ENCODE data around the gene MYL10. TPM values are rescaled to one million over a fixed set of nuclear protein-coding genes. Genes with fewer than 3 reads are reported as not detected.

MYL10 gene
- total and polyA plus RNA-seq, 2 of the 13 experiments (the other 11 are each of a cell fraction or from before 2014, with no cell fraction given) = not detected

DNA sequence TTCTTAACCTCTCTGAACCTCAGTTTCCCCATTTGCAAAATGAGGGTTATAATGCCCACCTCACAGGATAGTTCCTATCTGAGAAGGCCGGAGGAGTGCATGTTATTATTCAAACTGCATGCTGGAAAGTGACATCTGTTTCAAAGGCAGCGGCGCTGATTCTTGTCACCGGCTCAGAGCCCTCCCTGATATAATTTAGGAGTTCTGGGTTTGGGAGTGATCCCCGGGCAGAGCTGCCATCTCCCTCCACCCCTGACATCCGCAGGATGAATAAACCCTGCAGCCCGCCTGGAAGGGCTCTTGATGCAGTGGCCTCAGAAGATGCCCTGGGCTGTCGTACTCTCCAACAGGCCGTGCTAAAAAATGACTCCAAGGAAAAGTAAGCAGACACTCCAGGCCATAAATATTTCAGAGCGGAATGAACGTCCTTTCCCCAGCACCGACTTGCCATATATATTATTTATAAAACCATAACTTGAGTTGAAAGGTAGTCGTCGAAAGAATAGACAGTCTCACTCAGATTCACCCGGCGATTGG lies 47.0 kb upstream of the MYL10 start (continued):
- TF ChIP-seq, protein P1, sequence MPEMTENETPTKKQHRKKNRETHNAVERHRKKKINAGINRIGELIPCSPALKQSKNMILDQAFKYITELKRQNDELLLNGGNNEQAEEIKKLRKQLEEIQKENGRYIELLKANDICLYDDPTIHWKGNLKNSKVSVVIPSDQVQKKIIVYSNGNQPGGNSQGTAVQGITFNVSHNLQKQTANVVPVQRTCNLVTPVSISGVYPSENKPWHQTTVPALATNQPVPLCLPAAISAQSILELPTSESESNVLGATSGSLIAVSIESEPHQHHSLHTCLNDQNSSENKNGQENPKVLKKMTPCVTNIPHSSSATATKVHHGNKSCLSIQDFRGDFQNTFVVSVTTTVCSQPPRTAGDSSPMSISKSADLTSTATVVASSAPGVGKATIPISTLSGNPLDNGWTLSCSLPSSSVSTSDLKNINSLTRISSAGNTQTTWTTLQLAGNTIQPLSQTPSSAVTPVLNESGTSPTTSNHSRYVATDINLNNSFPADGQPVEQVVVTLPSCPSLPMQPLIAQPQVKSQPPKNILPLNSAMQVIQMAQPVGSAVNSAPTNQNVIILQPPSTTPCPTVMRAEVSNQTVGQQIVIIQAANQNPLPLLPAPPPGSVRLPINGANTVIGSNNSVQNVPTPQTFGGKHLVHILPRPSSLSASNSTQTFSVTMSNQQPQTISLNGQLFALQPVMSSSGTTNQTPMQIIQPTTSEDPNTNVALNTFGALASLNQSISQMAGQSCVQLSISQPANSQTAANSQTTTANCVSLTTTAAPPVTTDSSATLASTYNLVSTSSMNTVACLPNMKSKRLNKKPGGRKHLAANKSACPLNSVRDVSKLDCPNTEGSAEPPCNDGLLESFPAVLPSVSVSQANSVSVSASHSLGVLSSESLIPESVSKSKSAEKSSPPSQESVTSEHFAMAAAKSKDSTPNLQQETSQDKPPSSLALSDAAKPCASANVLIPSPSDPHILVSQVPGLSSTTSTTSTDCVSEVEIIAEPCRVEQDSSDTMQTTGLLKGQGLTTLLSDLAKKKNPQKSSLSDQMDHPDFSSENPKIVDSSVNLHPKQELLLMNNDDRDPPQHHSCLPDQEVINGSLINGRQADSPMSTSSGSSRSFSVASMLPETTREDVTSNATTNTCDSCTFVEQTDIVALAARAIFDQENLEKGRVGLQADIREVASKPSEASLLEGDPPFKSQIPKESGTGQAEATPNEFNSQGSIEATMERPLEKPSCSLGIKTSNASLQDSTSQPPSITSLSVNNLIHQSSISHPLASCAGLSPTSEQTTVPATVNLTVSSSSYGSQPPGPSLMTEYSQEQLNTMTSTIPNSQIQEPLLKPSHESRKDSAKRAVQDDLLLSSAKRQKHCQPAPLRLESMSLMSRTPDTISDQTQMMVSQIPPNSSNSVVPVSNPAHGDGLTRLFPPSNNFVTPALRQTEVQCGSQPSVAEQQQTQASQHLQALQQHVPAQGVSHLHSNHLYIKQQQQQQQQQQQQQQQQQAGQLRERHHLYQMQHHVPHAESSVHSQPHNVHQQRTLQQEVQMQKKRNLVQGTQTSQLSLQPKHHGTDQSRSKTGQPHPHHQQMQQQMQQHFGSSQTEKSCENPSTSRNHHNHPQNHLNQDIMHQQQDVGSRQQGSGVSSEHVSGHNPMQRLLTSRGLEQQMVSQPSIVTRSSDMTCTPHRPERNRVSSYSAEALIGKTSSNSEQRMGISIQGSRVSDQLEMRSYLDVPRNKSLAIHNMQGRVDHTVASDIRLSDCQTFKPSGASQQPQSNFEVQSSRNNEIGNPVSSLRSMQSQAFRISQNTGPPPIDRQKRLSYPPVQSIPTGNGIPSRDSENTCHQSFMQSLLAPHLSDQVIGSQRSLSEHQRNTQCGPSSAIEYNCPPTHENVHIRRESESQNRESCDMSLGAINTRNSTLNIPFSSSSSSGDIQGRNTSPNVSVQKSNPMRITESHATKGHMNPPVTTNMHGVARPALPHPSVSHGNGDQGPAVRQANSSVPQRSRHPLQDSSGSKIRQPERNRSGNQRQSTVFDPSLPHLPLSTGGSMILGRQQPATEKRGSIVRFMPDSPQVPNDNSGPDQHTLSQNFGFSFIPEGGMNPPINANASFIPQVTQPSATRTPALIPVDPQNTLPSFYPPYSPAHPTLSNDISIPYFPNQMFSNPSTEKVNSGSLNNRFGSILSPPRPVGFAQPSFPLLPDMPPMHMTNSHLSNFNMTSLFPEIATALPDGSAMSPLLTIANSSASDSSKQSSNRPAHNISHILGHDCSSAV (CRISPR knock-in tag; IDR thresholded peaks at IDR 0.05; ENCODE audit: borderline replicate concordance) = no peak
- TF ChIP-seq ZNF737 (CRISPR knock-in tag; IDR thresholded peaks at IDR 0.05; ENCODE audit: borderline replicate concordance) (no peak), ZNF138 (CRISPR knock-in tag; IDR thresholded peaks at IDR 0.05; ENCODE audit: low read depth) (no peak)

DNA sequence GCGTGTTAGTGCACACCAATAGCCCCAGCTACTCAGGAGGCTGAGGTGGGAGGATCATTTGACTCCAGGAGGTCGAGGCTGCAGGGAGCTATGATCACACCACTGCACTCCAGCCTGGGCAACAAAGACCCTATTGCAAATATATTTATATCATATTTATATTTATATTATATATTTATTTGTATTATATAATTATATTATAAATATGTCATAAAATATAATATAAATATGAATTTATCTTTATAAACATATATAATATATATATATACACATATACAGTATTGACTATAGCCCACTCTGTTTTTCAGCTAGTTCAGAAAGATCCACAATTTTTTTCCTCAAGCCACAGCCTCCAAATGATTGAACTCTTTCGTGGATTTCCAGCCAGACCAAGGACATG lies 45.3 kb upstream of the MYL10 start:
- H2AFZ ChIP-seq (ENCODE audit: low read length) = no peak overlapping the region
- no peak for DNase-seq (ENCODE audit: low spot score)
- intact Hi-C loops (cut with micrococcal nuclease; ENCODE audit: unreplicated experiment) (no loop called here), in situ Hi-C loops (cut with HindIII; ENCODE audit: extremely low pct_ligation_motif_present, low pct_unique_long_range_greater_than_20kb) (no loop called here)
- 36% methylated on average over 3 of the region's 3 CpGs for WGBS (ENCODE audit: low lambda C conversion rate)
- ATAC-seq = no peak
- H4K20me1 ChIP-seq (ENCODE audit: insufficient read depth, low read length) = no peaks in the 10 kb centered on the region
- BruUV-seq (replicated peaks) = no TSS peak
- H3K79me2 ChIP-seq (ENCODE audit: insufficient read depth, low read length) = no peaks in the 10 kb centered on the region
- no peak for FAIRE-seq
- H3K27me3 ChIP-seq (ENCODE audit: control insufficient read depth in 1 of 2, insufficient read depth in 2 of 2, low read length in 2 of 2) = no peaks in the 10 kb centered on the region; a peak in 1 of 5 replicates
- no peaks in the 10 kb centered on the region for H3K4me1 ChIP-seq (ENCODE audit: insufficient read depth, low read length)
- ChIA-PET CTCF (ENCODE audit: low intra/inter-chr PET ratio, low total read pairs) (no interaction called here), POLR2A (no interaction called here)
- no peaks in the 10 kb centered on the region for H3K9me3 ChIP-seq (ENCODE audit: low read length)
- no peak overlapping the region for H3K4me3 ChIP-seq (replicated peaks in 1 of 3; ENCODE audit: insufficient read depth in 1 of 3, low read depth in 2 of 3, low read length in 3 of 3)
- H3K36me3 ChIP-seq (replicated peaks in 1 of 2; ENCODE audit: control insufficient read depth in 1 of 2, insufficient read depth in 2 of 2, low read length in 2 of 2) = no peaks in the 10 kb centered on the region
- no peak overlapping the region for H3K4me2 ChIP-seq (ENCODE audit: low read depth, low read length)
- H3K27ac ChIP-seq (ENCODE audit: extremely low read length, insufficient read depth, low read length) = no peak overlapping the region
- no peak overlapping the region for H3K9ac ChIP-seq (ENCODE audit: insufficient read depth, low read depth, low read length)
- no peak for TF ChIP-seq FOXK2 (IDR thresholded peaks at IDR 0.05)
- TF ChIP-seq TSC22D2 (CRISPR knock-in tag; IDR thresholded peaks at IDR 0.05; ENCODE audit: borderline replicate concordance) = no peak
- TF ChIP-seq, protein P2, sequence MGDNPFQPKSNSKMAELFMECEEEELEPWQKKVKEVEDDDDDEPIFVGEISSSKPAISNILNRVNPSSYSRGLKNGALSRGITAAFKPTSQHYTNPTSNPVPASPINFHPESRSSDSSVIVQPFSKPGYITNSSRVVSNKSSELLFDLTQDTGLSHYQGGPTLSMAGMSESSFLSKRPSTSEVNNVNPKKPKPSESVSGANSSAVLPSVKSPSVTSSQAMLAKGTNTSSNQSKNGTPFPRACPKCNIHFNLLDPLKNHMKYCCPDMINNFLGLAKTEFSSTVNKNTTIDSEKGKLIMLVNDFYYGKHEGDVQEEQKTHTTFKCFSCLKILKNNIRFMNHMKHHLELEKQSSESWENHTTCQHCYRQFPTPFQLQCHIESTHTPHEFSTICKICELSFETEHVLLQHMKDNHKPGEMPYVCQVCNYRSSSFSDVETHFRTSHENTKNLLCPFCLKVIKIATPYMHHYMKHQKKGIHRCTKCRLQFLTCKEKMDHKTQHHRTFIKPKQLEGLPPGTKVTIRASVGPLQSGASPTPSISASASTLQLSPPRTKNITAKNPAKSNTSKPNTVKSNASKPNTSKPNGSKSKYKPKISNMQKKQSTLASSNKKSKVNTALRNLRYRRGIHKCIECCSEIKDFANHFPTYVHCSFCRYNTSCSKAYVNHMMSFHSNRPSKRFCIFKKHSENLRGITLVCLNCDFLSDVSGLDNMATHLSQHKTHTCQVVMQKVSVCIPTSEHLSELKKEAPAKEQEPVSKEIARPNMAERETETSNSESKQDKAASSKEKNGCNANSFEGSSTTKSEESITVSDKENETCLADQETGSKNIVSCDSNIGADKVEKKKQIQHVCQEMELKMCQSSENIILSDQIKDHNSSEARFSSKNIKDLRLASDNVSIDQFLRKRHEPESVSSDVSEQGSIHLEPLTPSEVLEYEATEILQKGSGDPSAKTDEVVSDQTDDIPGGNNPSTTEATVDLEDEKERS (CRISPR knock-in tag; IDR thresholded peaks at IDR 0.05) = no peak
- TF ChIP-seq ZNF251 (CRISPR knock-in tag; IDR thresholded peaks at IDR 0.05) = no peak
- no peak for TF ChIP-seq CBX1 (IDR thresholded peaks at IDR 0.05; ENCODE audit: low read depth)
- no peak for TF ChIP-seq ZNF546 (CRISPR knock-in tag; conservative IDR thresholded peaks at IDR 0.05)
- TF ChIP-seq, protein P3, sequence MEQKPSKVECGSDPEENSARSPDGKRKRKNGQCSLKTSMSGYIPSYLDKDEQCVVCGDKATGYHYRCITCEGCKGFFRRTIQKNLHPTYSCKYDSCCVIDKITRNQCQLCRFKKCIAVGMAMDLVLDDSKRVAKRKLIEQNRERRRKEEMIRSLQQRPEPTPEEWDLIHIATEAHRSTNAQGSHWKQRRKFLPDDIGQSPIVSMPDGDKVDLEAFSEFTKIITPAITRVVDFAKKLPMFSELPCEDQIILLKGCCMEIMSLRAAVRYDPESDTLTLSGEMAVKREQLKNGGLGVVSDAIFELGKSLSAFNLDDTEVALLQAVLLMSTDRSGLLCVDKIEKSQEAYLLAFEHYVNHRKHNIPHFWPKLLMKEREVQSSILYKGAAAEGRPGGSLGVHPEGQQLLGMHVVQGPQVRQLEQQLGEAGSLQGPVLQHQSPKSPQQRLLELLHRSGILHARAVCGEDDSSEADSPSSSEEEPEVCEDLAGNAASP (CRISPR knock-in tag; IDR thresholded peaks at IDR 0.05; ENCODE audit: borderline replicate concordance) = no peak
- TF ChIP-seq ZNF30 (CRISPR knock-in tag; IDR thresholded peaks at IDR 0.05) = no peak

Data from HepG2 (cell line).